HG03097 (cell line): ENCODE data around the gene PVALEF.

Source experiments
- ATAC-seq: cut with Tn5 transposase; IDR thresholded peaks from one replicate; pipeline ENCODE4 v1.9.1; 2021; ENCODE audit not compliant: unreplicated experiment, low FRiP score

PVALEF gene

GRCh38 chr17:81128338-81128737, 37.0 kb upstream of the PVALEF start:
- no peak for ATAC-seq

- no peak for ATAC-seq
Measured at GRCh38 chr17:81128774-81129173, 36.5 kb upstream of the PVALEF start.

GRCh38 chr17:81129289-81129688, 36.0 kb upstream of the PVALEF start:
- ATAC-seq = no peak

- no peak for ATAC-seq
Measured at GRCh38 chr17:81129711-81130367, 35.5 kb upstream of the PVALEF start.

DNA sequence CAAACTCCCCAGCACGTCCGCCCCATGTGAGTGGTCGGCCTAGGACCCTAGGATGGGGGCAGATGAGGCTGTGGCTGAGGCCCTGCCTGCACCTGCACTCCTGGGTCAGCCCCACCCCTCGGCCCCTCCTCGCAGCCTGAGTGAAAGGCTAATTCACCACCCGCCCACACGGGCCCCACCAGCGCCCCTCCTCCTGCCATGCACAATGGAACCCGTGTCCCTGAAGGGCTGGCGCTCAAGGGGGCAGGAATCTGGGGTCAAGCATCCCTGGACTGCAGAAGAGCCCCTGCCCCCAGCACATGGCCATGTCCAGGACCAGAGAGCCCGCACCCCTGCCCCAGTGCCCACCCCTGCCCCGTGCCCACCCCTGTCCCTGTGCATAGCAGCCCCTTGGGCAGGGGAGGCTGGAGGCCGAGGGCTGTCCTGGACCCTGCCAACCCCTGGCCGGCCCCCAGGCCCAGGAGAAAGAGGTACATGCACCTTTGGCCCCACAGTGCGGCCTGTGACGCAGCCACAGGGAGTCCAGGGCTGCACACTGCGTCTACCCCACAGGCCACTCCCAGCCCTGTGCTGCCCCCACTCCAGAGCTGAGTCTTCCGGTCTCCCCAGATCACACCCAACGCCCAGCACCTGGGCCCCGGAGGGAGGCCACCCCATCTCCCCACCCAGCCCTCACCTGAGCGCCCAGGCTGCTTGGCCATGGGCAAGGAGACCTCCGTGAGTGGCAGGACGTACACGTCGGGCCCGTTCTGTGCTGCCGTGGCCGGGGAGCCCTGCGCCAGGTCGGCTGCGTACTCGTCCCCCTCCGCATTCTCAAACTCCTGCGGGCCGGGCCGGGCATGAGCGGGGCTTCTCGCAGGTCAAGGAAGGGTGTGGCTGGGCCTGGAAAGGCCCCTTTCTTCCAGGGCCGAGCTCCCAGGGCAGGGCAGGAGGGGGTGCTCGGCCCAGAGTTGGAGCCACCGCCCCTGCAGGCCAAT, 34.6 kb upstream of the PVALEF start:
- no peak for ATAC-seq

GRCh38 chr17:81131486-81132196, 33.7 kb upstream of the PVALEF start:
- no peak for ATAC-seq

DNA sequence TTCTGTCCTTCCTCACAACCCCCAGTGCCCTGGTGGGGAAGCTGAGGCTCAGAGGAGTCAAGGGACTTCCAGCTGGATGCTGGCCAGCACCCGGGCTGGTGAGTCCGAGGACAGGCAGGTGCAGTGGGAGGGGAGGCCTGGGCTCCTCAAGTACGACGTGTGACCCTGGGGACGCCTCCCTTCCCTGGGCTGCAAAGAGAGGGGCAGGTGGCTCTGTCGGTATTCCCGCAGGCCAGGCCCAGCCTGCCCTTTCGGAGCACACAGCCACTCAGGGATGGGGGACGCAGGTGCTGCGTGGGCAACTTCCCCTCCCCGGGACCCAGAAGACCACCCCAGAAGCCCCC, 33.1 kb upstream of the PVALEF start:
- no peak for ATAC-seq

- ATAC-seq = no peak
Measured at GRCh38 chr17:81132770-81133723, 32.3 kb upstream of the PVALEF start.

DNA sequence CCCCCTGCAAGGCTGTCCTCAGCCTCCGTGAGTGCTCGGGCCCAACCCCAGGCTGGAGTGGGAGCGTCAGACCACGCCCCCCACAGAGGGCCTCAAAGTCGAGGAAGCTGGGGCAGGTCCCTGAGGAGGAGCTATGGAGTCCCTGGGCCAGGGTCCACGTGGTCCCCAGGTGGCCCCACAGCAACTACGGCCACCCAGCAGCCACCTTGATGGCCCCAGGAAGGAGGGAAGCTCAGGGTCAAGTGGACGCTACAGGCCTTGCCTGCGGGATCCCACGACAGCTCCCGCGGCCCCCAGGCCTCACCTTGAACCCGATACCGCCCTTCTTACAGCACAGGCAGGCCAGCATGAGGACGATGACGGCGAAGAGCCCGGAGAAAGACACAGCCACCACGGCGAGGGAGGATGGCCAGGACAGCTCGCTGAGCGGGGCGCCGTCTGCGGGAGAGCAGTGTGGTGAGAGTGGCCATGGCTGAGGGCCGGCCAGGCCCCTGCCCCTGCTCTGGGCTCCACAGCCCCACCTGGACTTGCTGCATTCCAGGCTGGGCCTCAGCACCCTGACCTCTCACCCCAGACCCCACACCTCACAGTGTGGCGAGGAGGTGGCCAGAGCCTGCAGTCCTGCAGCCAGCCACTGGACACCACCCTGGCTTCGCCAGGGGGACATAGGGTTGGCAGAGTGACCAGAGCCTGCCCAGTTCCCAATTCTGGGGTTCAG, 31.1 kb upstream of the PVALEF start:
- ATAC-seq = no peak

GRCh38 chr17:81135505-81136278, 29.6 kb upstream of the PVALEF start:
- no peak for ATAC-seq

DNA sequence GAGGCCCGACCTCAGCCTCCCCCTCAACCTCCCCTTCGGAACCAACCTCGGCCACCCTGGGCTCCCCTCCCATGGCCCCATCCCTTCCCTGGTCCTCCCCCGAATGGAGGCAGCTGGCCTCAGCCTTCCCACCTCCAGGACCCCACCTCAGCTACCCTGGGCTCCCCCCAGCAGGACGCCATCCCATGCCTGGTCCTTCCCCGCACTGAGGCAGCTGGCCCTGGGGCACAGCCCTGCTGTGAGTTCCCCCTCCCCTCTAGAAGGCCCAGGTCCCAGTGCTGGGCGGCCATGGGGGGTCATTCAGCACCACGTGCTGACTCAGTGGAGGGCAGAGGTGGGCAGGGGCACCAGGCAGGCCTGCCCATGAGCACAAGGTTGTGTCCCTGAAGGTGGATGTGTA, 28.9 kb upstream of the PVALEF start:
- ATAC-seq = no peak

- no peak for ATAC-seq
Measured at GRCh38 chr17:81137248-81137647, 28.1 kb upstream of the PVALEF start.

GRCh38 chr17:81138083-81138482, 27.2 kb upstream of the PVALEF start:
- ATAC-seq = no peak

DNA sequence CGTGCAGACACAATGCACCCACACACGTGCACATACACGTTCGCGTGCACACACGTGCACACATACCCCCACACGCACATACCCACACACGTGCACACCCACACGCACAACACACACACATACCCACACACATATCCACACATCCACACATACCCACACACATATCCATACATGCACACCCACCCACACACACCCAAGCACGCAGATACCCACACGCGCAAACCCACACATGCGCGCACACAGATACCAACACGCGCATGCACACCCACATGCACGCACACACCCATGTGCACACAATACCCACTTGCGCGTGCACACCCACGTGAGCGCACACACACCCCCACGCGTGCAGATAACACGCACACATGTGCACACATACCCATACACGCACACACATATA, 26.8 kb upstream of the PVALEF start:
- ATAC-seq = no peak

- ATAC-seq = no peak
Measured at GRCh38 chr17:81139428-81139827, 25.9 kb upstream of the PVALEF start.

DNA sequence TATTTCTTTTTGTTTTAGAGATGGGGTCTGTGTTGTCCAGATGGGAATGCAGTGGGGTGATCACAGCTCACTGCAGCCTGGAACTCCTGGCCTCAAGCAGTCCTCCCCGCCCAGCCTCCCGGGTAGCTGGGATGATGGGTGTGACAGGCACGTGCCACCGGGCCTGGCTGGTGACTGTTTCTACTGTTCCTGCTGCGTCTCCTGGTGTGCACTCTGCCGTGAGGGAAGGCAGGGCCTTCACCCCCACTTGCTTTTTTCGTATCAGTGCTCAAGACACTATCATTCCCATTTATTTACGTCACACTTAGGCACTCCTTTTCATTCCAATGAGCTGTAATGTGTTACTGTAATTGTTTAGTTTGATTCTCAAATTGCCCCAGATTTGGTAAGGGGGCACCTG, 25.3 kb upstream of the PVALEF start:
- ATAC-seq = no peak

DNA sequence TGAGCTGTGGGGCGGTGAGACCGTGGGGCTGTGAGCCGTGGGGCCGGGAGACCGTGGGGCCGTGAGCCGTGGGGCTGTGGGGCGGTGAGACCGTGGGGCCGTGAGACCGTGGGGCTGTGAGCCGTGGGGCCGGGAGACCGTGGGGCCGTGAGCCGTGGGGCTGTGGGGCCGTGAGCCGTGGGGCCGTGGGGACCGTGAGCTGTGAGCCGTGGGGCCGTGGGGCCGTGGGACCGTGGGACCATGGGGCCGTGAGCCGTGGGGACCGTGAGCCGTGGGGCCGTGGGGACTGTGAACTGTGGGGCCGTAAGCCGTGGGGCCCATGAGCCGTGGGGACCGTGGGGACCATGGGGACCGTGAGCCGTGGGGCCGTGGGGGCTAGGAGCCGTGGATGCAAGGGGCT, 24.6 kb upstream of the PVALEF start:
- ATAC-seq = no peak

DNA sequence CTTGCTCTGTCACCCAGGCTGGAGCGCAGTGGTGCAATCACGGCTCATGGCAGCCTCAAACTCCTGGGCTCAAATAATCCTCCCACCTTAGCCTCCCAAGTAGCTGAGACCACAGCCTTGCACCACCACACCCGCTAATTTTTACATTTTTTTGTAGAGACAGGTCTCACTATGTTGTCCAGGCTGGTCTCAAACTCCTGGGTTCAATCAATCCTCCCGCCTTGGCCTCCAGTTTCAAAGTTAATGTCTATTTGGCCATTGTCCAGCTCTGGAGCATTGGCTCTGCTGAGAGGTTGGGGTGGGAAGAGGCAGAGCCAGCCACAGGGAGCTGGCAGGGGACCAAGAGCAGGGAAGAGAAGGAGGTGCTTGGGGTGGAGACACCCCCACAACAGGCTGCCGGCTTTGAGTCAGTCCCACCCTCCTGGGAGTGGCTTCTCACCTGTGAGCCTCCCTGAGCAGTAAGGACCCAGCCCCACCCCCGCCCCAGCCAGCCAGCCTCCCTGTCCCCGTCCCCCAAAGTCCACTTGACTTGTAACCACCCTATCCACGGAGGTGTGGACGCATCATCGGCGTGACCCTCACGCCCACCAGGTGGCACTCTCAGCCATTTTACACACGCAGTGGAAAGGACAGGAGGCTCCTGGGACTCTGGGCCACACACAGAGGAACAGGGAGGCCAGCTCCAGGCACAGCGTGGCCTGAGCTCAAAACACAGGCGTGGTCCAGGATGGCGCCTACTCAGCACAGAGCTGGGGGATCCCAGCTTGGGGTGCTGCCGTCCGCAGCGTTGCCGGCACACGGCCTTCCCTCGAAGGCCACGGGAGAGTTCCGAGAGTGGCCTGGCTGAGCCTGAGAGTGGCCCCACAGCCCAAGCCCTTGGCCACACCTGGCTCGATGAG, 22.8 kb upstream of the PVALEF start:
- no peak for ATAC-seq
